ENCODE data around the gene DDB1.

Gene DDB1

GRCh38 chr11:61335355-61335710 is 2.4 kb upstream of the DDB1 start:
- no peak for ATAC-seq
- no peak for DNase-seq

- ATAC-seq (no peak), DNase-seq (peak; percentile 17)
These were observed 1.8 kb upstream of the DDB1 start for GRCh38 chr11:61334434-61335354.

DNA sequence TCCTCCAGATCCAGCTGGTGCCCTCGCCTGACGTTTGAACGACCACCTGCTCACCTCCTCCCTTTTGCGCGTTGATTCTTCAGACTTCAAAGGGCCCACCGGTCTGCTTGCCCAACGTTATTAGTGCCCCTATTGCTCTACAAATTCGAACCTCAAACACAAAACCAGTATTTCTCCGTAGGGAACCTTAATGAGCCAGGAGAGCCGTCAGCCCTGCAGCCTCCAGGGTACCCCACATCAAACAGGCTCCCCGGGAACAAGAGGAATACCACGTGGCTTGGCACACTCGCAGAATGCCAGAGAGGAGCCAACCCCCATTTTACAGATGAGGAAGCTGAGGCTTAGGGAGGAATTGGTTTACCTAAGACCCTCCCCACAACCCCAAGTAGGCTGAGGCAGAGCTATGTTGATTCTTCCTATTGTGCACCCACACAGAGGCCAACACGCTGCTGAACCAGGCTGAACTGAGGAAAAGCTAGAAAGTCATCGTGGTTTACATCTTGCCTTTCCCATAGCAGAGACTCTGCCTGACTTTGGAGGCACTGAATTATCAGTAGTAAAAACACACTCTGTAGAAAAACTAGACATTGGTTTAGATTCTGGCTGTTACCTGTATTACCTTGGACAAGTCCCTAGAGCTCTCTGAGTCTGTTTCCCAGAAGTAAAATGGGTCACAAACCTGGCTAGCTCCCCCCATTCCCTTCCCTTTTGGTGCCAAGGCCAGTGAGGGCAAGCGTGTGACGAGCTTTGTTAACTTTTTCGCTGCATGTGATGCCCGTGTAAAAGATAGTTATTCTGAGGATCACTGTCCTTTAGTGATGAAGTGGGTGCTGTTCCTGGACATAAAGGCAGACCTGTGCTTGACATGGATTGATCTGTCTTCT is 887 bp upstream of the DDB1 start:
- no peak for ATAC-seq
- DNase-seq, result peak; percentile 29

- no peak for ATAC-seq
- peak; percentile 27 for DNase-seq
These were observed 566 bp downstream of the DDB1 start for GRCh38 chr11:61332281-61332796.

GRCh38 chr11:61331651-61332050 is 1.3 kb downstream of the DDB1 start:
- DNase-seq, result no peak
- no peak for ATAC-seq

- DNase-seq, result no peak
- ATAC-seq, result no peak
These were observed 3.0 kb downstream of the DDB1 start for GRCh38 chr11:61329871-61330270.

GRCh38 chr11:61328351-61328750 is 4.6 kb downstream of the DDB1 start:
- no peak for ATAC-seq

GRCh38 chr11:61327669-61328071 is 5.2 kb downstream of the DDB1 start:
- ATAC-seq (no peak), DNase-seq (no peak)

More at GRCh38 chr11:61328351-61328750, 4.6 kb downstream of the DDB1 start:
- no peak for DNase-seq

- DNase-seq, result no peak
- ATAC-seq, result no peak
These were observed 7.1 kb downstream of the DDB1 start for GRCh38 chr11:61325649-61326414.

DNA sequence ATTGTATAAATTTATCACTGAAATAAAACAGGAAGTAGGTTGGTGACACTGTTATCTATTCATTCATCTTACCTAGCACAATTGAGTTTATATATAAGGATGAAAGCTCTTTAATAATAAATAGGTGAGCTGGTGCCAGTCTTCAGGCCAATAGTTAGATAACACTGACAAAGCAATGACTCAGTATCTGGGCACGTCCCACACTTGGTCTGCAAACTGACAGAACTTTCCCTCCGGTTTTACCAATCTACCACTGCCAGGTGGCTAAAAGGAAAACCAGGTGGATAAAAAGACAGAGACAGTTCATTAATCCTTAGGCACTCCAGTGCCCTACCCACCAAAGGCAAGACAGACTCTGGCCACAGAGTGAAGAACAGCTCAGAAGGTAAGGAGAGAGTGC is 17.6 kb downstream of the DDB1 start:
- no peak for ATAC-seq
- DNase-seq, result no peak

DNA sequence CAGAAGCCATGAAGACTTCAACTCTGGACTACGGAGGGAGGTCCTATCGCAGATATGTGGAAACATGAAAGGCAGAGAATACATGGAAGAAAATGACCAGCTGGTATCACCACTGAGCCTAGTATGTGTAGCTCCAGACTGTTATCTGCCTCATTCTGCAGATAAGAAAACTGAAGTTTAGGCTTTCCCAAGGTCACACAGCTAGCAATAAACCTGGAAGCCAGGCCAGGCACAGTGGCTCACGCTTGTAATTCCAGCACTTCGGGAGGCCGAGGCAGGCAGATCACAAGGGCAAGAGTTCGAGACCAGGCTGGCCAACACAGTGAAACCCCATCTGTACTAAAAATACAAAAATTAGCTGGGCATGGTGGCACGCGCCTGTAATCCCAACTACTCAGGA is 22.2 kb downstream of the DDB1 start:
- ATAC-seq (no peak), DNase-seq (no peak)

GRCh38 chr11:61309739-61310138 is 23.2 kb downstream of the DDB1 start:
- peak; percentile 18 for DNase-seq
- peak; percentile 70 for ATAC-seq

GRCh38 chr11:61309141-61309540 is 23.8 kb downstream of the DDB1 start:
- ATAC-seq, result peak; percentile 11
- no peak for DNase-seq

DNA sequence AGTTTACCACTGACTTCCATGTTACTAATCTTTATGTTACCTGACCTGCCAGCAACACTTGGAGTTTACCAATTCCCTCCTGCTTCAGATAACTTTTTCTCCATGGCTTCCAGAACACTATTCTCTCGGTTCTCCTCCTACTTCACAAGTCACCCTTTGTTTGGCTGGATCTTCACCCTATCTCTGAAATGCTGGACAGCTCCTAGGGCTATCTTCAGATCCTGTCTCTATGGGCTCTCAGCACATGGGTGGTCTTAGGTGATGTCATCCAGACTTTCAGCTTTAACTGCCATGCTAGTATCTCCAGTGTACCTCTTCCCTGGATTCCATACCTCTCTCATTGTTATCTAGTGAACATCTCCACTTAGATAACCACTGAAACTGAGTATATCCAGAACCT is 25.6 kb downstream of the DDB1 start:
- ATAC-seq (no peak), DNase-seq (no peak)

DNA sequence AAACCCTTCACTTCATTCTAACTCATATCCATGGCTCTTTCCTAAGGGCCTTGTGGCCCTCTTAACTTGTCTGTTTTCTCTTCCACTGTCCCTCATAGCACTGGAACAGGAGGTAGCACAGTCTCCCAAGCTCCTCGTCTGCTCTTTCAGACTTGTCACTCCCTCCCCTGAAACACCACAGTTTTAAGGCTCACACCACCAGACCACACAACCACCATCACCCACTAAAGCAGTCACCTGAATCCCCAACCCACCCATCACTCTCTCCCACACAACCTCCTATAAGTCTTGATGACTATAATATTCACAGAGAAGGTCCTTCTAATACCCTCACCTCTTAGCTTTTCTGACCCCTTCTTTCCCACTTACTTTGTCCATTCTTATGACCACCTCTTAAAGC is 26.7 kb downstream of the DDB1 start:
- DNase-seq (no peak), ATAC-seq (peak; percentile 19)

- ATAC-seq (no peak), DNase-seq (no peak)
These were observed 27.5 kb downstream of the DDB1 start for GRCh38 chr11:61305417-61305816.

- no peak for DNase-seq
- no peak for ATAC-seq
These were observed 29.2 kb downstream of the DDB1 start for GRCh38 chr11:61303725-61304124.

GRCh38 chr11:61302550-61302949 is 30.4 kb downstream of the DDB1 start:
- no peak for ATAC-seq
- no peak for DNase-seq

GRCh38 chr11:61298663-61299244 is 34.2 kb downstream of the DDB1 start:
- DNase-seq (no peak), ATAC-seq (no peak)

DNA sequence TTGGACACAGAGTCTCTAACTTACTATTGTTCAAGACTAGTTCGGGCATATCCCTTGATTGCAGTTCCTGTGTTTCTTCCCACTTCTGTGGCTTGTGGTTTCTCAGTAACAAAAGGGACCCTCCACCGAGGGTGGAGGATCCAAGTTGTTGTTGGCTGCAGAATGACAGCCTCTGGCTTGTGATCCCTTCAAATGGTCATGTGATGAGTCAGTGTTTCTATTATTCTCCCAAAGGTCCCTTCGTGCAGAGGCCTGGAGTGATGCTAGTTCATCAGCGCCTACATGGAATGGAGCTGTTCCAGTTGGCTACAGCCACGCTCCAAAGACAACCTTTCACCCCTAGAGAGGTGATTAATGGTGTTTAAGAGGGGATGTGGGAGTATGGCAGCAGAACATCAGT is 35.2 kb downstream of the DDB1 start:
- no peak for ATAC-seq
- no peak for DNase-seq

- DNase-seq (no peak), ATAC-seq (no peak)
These were observed 35.6 kb downstream of the DDB1 start for GRCh38 chr11:61297341-61297740.

DNA sequence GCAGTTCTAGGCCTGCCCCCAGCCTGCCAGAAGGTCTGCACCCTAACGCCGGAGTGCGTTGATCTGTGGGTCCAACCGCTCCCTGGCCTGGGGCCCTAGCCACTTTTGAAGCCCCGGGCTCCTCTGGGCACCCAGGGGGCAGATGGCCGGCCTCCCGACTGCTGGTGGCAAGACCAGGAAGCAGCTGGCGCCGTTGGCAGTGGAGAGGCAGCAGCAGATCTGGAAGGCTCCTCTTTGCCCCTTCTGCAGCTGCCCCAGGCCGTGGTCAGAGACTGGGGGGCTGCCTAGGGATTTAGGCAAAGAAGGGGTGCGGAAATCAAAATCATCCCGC is 37.3 kb downstream of the DDB1 start:
- ATAC-seq, result peak; percentile 6
- no peak for DNase-seq

Measured in stimulated activated naive CD8-positive, alpha-beta T cell treated with anti-CD3 and anti-CD28 coated beads, Interleukin-15, Interleukin-2, amounts not matched to agents 100 U/mL and 50 U/mL, for 24 hours (primary cell).